ENCODE data around the gene ECT2L.

- TF ChIP-seq, protein P1, sequence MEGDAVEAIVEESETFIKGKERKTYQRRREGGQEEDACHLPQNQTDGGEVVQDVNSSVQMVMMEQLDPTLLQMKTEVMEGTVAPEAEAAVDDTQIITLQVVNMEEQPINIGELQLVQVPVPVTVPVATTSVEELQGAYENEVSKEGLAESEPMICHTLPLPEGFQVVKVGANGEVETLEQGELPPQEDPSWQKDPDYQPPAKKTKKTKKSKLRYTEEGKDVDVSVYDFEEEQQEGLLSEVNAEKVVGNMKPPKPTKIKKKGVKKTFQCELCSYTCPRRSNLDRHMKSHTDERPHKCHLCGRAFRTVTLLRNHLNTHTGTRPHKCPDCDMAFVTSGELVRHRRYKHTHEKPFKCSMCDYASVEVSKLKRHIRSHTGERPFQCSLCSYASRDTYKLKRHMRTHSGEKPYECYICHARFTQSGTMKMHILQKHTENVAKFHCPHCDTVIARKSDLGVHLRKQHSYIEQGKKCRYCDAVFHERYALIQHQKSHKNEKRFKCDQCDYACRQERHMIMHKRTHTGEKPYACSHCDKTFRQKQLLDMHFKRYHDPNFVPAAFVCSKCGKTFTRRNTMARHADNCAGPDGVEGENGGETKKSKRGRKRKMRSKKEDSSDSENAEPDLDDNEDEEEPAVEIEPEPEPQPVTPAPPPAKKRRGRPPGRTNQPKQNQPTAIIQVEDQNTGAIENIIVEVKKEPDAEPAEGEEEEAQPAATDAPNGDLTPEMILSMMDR (IDR thresholded peaks at IDR 0.05): no peak
- no peak for TF ChIP-seq EP300 (IDR thresholded peaks at IDR 0.05)
Measured at GRCh38 chr6:138824482-138825144, 28.7 kb downstream of the ECT2L start.

All from esophagus muscularis mucosa (tissue), 3 donors.